NK-92 treated with Interleukin-12 subunit alpha and Interleukin-12 subunit beta, amount 100 ng/mL, for 24 hours (cell line): Measurements from ENCODE around the gene HBE1.
"Not testable (repeated sequence)": the region's sequence is repeated elsewhere in the genome, so short reads cannot be mapped to it uniquely, and the experiment has no call there.

Experiments
- DNase-seq: peaks from one replicate; lab custom pipeline; 2025; lab: John Stamatoyannopoulos, UW

HBE1 gene

DNA sequence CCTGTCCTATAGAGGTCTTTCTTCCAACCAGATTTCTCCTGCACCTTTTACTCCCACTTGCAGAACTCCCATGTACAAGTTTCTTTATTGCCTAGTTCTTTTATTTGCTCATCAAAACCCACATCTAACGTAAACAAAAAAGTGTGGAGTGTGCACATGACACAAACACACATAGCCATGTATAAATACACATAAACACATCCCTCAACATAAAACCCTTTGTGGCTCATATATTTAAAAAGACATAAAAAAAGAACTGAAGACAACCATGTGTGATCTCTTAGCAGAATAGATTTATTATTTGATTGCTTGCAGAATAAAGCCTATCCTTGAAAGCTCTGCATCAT lies 16.9 kb downstream of the HBE1 start:
- DNase-seq, result no peak

DNA sequence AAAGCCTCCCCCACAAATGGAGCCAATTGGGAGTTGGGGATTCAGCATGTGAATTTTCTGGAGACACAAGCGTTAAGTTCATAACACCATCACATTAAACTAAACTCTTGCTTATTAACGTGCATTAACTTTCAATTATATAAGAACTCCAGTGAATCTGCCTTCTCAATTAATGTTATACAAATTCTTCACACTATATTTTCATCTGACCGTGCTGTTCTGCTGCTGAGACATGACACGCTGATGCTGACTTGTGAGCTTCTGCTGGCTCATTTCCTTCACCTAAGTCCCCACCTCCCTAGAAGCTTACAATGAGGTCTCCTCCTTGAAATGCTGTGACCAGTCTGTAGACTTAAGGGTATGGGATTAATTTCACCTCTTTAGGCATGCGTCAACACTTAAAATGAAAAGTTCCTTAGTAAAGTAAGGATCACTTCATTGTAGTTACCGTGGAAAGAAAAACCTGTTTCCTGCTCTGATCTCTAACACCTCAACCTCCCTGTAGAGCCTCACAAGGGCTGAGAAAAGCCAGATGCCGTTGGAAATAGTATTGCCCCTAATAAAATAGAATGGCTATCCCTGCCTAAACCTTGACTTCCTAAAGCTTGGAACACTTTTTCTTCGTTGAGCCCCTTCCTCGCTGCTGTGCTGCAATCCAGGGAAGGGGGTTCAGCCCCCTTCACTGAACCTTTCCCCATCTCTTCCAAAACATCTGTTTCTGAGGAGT lies 17.4 kb downstream of the HBE1 start:
- DNase-seq, result no peak

DNA sequence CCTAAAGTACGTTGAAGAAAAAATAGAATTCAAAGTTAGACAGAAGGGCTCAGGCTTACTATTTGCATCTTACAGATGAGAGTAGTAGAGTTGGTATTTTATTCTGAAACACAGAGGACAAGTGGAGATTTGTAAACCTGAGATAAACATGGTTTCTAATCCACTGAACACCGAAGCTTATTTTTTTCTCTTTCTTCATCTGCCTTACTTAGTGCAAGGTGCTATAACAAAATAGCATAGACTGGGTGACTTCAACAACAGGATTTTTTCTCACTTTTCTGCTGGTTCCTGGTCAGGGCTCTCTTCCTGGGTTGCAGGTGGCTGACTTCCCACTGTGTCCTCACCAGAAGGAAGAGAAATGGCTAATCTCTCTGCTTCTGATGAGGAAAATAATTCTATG lies 18.0 kb downstream of the HBE1 start:
- DNase-seq, result no peak

DNA sequence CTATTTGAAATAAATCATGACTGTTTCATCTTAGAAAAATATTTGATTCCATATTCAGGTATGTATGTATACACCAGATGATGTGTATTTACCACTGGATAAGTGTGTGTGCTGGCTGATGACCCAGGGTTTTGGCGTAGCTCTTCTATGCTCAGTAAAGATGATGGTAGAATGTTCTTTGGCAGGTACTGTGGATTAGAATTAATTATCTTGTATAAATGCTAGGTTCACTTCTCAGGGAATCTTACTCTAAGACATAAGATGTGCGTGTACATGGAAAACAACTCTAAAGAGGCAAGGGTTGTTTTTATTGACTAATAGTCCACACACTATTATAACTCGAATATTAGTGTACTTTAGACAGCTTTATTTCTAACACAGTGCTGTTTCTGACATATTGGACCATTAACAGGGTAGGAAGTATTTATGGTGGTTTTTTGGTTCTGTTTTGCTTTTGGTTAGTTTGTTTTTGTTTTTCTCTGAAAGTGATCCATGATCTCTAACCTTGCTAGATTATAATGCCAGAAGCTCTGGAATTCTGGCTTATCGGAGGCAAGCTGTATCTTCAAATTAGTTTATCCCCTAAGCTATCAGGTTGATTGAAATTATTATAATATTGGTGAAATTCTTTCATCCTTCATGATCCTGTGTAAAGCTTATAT lies 19.1 kb downstream of the HBE1 start:
- no peak for DNase-seq

DNA sequence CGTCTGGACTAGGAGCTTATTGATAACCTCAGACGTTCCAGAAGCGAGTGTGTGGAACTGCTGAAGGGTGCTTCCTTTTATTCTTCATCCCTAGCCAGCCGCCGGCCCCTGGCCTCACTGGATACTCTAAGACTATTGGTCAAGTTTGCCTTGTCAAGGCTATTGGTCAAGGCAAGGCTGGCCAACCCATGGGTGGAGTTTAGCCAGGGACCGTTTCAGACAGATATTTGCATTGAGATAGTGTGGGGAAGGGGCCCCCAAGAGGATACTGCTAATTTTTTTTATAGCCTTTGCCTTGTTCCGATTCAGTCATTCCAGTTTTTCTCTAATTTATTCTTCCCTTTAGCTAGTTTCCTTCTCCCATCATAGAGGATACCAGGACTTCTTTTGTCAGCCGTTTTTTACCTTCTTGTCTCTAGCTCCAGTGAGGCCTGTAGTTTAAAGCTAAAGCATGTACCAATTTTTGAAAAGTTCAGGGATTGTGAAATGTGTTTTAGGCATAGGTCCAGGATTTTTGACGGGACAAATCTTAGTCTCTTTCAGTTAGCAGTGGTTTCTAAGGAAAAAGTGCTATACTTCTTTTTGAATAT lies 19.8 kb downstream of the HBE1 start, which contains the start of gene HBG1:
Gene HBG1 (minus strand): TSS at position 51 of the 590 bp plus-strand sequence. CDS start 53 bp downstream, outside the sequence.
- not testable (repeated sequence) for DNase-seq

DNA sequence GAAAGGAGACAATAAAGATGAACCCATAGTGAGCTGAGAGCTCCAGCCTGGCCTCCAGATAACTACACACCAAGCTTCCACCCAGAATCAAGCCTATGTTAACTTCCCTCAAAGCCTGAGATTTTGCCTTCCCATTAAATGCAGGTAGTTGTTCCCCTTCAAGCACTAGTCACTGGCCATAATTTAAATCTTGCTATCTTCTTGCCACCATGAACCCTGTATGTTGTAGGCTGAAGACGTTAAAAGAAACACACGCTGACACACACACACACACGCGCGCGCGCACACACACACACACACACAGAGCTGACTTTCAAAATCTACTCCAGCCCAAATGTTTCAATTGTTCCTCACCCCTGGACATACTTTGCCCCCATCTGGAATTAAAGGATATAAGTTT lies 21.2 kb downstream of the HBE1 start:
- DNase-seq, result not testable (repeated sequence)

DNA sequence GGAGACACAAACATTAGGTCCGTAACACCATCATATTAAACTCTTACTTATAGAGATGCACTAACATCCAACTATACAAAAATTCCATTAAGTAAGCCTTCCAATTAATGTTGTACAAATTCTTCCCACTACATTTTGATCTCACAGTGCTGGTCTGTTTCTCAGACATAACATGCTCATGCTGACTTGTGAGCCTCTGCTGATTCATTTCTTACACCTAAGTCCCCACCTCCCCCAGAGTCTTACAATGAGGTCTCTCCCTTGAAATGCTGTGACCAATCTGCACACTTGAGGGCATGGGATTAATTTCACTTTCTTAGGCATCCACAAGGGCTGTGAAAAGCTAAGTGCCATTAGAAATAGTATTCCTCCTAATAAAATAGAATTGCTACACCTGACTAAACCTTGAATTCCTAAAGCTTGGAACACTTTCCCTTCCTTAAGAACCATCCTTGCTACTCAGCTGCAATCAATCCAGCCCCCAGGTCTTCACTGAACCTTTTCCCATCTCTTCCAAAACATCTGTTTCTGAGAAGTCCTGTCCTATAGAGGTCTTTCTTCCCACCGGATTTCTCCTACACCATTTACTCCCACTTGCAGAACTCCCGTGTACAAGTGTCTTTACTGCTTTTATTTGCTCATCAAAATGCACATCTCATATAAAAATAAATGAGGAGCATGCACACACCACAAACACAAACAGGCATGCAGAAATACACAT lies 22.1 kb downstream of the HBE1 start:
- DNase-seq, result no peak

DNA sequence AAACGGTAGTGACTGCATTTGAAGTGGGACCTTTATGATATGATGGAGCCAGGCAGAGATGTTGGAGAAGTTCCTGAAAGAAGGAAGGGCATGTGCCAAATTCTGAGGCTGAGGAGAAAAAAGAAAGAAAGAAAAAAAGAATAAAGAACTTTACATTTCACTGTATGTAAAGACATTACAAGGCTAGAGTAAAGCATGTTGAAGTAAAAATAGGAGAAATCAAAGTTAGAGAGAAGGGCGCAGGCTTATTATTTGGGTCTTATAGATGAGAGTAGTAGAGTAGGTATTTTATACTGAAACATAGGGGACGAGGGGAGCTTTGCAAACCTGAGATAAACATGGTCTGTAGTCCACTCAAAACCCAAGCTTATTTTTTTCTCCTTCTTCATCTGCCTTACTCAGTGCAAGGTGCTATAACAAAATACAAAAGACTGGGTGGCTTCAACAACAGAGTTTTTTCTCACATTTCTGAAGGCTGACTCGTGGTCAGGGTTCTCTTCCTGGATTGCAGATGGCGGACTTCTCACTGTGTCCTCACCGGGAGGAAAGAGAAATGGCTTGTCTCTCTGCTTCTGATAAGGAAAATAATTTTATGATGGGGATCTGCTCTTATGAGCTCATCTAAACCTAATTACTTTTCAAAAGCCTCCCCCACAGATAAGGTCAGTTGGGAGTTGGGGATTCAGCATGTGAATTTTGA lies 22.8 kb downstream of the HBE1 start:
- no peak for DNase-seq

DNA sequence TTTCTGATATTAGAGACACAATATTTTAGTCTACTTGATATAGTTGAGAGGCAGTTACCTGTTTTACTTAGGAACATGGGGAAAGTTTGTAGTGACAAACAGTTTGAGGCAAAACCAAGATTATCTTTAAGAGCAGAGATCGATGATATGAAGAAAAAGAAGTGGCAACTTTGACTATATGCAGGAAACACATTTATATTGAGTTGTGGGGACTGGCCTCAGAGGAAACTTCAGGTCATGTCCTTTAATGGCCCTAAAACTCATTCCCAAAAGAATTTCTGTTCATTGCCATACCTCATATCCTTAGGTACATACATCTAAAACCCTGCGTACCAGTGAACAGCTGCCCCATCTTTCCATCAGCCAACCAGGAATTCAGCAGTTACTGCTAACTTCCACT lies 24.6 kb downstream of the HBE1 start:
- DNase-seq, result no peak

DNA sequence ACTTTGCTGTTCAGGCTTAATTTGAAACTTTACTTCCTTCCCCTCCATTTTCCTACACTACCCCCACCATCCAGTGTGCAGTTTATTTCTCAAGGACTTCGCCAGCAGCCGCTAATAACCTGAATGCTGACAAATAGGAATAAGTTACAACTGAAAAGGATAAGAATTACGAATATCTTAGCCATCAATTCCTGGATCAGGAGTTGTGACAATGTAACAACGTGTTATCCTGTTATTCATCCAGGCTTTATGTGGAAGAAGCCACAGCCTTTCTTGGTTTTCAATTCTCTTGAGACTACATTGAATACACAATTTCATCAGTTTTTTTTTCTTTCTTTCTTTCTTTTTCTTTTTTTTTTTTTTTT lies 25.9 kb downstream of the HBE1 start:
- no peak for DNase-seq

DNA sequence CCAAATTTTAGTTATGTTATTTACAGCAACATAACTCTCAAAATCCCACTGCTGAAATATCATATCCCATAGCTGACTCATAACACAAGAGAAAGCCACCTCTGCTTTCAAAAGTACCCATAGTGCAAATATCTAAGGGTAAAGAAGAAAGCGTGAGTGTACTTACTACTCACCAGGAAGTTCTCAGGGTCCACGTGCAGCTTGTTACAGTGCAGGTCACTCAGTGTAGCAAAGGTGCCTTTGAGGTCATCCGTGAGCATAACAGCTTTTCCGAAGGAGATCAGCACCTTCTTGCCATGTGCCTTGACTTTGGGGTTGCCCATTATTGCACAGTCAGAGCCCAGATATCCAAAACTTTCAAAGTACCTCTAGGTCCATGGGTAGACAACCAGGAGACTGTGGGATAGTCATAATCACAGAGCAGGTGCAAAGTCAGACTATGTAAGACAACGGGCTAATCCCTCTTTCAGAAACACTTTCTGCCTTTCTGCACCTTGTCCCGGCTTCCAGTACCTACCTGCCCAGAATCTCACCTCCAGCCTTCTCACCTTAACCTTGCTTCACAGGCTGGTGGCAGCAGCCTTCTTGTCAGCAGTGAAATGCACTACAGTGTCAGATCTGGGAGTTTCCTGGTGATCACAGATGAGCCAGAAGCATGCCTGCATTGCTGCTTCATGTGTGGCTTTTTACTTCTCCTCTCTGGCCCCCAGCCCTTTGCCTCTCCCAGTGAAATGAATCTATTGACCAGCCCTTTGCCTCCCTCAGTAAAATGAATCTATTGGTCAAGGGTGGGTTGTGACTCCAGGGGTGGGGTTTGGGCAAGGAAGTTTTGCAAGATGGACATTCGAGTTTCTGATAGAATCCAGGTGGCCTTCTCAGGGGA lies 26.6 kb downstream of the HBE1 start:
- DNase-seq, result no peak

DNA sequence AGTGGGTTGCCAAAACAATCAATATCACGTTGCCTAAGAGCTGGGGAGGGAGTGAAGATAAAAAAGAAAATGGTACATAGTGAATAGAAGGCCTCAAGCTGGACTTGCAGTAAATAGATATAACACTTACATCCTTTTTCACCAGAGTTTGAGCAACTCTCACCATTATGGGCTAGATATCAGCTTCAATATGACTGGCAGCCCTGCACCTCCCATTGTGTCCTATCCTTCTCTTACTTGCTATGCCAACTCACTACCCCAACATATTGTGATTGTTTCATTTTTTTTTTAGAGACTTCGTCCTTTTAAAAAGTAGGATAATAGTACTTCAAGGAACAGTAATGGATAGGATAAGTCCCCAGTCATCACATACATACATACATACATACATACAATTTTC lies 27.5 kb downstream of the HBE1 start:
- DNase-seq, result no peak

DNA sequence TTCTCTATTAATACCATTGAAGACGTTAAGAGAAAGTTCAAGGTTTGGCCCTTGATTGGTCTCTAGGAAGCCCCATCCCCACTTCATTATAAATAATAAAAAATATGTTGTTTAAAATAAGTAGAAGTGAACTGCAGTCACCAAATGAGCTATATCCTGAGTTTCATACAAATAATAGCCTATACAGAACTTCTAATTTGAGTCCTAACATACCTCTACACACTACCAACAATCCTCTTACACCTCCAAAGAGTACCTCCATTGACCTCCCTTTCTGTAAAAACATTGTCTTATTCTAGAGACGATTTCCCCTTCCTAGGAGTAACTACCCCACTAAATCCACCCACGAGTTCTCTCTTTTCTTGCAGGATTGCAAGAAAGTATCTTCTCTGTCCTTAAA lies 28.3 kb downstream of the HBE1 start:
- DNase-seq, result no peak

DNA sequence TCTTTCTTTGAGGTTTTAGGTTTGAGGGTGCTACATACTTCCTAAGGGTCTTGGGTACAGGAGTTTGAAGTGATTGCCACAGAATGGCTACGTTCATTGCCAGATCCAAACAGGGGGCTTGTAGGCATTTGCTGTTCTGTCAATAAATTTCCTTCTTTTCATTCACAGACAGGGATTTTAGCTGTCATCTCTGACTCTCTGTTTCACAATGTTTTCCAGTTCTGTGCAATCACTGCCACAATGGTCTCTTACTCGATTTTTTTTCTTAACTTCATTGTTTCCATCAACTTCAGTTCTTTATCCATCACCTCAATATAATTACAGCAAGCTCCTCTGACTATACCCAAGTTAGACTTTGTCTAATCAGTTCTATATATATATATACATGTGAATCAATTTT lies 29.3 kb downstream of the HBE1 start:
- no peak for DNase-seq

DNA sequence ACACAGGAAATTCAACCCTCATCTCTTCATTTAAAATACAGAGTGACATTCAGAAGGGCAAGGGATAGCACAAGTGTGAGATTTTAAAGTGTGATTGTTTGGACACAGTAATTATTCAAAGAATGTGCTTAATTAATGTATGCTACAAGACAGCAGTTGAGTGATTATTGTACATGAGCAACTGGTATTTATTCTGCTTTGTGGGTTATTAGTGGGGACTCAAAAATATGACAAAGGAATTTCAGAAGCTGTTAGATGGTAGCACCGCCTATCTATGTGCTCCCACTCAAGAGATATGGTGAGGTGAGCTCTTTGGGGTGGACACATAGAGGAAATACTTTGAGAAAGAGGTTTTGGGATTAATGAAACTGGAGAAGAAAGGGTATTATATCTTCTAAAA lies 29.7 kb downstream of the HBE1 start:
- no peak for DNase-seq

DNA sequence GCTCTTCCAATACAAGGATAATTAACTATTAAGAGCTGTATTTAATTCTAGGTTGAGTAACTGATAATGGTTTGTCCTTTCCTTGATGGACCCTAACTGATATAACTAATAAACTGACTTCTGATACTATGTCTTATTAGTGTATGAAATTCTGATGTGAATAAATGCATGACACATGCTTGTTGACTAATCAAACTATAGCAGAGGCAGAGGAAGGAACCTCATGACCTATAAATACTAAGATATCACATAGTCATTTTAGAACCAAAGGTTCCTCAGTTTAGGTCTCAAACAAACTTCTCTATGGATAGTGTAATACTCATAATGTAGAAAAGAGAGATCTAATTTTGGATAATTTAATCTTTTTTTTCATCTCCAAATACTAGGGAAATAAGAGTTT lies 30.7 kb downstream of the HBE1 start:
- DNase-seq, result no peak

DNA sequence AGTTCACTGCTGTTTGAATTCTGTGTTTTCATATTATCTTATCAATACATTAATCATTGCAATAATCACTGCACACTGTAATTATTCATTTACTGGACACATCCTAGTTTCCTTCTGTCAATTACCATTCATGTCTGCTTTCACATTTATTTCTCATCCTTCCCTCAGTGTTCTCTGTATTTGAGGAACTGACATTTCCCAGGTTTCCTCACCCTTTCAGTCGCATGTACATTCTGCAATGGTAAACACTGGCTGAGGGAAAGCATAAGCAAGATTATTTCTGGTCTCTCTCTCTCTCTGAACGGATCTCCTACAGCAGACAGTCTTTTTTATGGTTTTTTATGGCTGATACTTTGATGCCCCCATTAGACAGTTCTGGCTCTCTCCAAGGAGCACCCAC lies 31.3 kb downstream of the HBE1 start:
- DNase-seq, result no peak

DNA sequence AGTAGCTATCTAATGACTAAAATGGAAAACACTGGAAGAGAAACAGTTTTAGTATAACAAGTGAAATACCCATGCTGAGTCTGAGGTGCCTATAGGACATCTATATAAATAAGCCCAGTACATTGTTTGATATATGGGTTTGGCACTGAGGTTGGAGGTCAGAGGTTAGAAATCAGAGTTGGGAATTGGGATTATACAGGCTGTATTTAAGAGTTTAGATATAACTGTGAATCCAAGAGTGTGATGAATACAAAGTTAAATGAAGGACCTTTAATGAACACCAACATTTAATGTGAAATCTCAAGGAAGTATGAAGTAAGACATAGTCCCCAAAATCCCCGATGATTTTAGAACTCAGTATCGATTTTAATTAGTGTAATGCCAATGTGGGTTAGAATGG lies 32.3 kb downstream of the HBE1 start:
- no peak for DNase-seq

DNA sequence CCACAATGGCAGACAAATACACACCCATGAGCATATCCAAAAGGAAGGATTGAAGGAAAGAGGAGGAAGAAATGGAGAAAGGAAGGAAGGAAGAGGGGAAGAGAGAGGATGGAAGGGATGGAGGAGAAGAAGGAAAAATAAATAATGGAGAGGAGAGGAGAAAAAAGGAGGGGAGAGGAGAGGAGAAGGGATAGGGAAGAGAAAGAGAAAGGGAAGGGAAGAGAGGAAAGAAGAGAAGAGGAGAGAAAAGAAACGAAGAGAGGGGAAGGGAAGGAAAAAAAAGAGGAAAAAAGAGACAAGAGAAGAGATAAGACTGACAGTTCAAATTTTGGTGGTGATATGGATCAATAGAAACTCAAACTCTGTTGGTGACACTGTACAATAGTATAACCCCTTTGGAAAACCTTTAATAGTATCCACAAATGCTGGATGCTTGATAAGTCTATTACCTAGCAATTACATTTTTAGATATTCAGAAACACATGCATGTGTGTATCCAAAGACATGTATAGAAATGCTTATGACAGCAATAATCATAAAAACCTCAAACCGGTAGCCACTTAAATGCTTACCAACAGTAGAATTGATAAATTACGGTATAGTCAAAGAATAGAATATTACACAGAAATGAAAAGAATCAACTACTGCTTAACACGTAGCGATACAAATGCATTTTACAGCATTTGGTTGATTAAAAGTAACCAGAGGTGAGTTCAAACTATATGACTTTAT lies 34.2 kb downstream of the HBE1 start:
- DNase-seq, result no peak

DNA sequence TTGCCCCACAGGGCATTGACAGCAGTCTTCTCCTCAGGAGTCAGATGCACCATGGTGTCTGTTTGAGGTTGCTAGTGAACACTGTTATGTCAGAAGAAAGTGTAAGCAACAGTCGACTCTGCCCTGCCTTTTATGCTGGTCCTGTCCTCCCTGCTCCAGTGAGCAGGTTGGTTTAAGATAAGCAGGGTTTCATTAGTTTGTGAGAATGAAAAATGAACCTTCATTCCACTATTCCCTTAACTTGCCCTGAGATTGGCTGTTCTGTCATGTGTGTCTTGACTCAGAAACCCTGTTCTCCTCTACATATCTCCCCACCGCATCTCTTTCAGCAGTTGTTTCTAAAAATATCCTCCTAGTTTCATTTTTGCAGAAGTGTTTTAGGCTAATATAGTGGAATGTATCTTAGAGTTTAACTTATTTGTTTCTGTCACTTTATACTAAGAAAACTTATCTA lies 35.3 kb downstream of the HBE1 start, which contains the start of gene HBD:
Gene HBD (minus strand): TSS at position 103 of the 454 bp plus-strand sequence. CDS start 50 bp downstream, at position 53.
- DNase-seq, result no peak
